ENCODE measurements around the gene GPR176.

GPR176 gene, protein sequence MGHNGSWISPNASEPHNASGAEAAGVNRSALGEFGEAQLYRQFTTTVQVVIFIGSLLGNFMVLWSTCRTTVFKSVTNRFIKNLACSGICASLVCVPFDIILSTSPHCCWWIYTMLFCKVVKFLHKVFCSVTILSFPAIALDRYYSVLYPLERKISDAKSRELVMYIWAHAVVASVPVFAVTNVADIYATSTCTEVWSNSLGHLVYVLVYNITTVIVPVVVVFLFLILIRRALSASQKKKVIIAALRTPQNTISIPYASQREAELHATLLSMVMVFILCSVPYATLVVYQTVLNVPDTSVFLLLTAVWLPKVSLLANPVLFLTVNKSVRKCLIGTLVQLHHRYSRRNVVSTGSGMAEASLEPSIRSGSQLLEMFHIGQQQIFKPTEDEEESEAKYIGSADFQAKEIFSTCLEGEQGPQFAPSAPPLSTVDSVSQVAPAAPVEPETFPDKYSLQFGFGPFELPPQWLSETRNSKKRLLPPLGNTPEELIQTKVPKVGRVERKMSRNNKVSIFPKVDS

DNA sequence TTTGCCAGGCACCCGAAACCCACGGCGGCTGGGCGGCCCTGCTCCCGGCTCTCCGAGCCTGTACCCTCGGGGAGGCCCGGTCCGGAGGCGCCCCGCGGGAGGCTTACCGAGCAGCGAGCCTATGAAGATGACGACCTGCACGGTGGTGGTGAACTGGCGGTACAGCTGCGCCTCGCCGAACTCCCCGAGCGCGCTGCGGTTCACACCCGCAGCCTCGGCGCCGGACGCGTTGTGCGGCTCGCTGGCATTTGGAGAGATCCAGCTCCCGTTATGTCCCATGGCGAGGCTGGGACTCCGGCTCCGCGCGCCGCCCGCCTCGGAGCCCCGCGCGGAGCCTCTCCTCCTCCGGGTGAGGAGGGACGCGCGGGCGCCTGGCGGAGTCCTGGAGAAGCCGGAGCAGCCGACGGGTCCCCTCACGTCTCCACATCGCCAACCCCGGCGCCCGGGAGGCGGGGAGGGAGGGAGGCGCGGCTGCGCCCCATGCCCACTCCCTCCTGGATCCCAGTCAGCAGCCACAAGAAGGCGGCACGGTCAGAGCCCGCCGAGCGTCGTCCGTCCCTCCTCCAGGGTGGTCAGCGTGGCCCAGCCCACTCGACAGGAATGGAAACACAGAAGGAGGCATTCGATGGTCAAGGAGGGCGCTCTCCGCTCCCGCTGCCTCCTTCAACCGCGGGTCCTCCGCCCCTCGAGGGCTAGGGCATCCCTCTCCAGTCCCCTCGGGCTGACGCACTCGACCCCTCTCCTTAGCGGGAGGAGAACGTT, at the start of gene GPR176:
TSS of gene GPR176 (minus strand) at position 519 of the 762 bp plus-strand sequence. CDS start at position 279, 240 bp downstream.
- no peak for DNase-seq

DNA sequence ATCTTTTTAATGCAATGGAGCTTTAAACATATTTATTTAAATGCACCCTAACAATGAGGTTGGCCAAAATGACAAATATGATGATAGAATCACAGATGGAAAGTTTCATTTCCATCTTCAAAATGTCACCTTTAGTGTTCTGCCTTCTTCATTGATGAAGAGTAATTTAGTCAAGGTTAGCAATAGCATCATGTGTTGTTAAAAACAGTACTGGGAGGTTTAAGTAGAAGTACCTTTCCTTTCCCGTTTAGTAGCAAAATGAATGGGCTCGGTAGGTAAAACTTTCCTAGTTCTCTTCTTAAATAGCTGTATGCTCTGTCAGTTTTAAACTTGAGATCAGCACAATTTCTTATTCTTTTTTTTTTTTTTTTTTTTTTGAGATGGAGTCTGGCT, 48.9 kb upstream of the GPR176 start:
- DNase-seq = no peak

DNA sequence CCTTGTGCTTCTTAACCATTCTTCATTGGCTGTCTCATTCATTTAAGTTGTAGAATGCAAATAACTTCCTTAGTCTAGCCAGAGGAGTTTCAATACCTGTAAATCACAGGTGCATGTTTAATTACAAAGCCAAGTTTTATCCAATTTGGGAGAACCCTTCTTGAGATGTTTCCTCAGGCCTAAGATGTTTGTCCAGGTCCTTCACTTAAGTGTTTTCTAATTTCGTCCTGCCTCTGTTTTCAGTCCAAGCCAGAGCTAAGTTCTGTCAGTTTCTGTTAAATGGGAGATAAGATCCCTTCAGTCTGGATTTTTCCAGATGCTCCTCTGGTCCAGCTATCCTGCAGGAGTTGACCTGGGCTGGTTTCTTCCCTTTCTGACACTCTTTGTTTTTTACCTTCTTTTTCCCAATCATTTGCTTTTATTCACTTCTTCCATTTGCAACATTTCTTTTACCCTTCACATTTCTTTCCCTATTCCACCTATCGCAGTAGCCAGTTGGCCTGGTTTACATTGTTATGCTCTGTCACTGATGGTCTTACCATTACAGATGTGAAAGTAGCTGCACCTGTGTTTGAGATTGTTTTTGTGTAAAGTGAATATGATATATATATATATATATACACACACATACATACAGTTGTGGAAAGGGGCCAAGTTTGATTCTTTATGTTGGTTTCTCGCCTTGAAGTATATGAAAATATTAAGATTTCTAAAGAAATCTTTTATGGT, 48.4 kb upstream of the GPR176 start:
- DNase-seq = no peak

DNA sequence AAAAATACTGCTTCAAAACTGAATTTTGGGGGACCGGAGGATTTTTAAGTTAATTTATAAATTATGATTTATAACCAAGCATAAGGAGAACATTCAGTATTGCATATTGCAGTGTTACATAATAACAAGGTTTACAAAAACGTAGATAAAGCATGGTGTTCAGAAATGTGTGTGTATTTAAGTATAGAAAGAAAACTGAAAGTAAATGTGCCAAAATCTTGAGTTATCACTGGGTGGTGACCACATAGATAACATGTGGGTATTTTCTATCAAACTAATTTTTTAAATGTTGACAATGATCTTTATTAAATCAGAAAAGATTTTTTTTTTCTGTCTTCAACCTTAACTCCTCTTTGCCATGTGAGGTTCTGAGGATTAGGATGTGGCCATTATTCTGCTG, 46.5 kb upstream of the GPR176 start:
- no peak for DNase-seq

DNA sequence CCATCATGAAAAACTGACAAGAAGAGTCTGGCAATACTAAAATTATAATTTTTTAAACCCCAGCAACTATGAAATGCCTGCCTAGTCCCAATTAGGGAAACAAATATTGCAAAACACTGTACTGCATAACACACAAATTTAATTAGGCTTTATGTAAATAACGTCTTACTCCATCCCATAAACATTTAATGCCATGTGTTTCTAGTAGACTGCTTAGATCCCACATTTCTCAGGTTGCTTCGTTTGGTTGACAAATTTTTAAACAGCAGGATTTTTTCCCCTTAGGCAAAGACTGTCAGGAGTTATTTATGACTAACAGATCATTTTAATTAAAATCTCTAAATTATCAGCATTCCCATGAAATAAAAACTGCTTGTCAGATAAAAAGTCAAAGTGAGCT, 43.7 kb upstream of the GPR176 start:
- DNase-seq = no peak

DNA sequence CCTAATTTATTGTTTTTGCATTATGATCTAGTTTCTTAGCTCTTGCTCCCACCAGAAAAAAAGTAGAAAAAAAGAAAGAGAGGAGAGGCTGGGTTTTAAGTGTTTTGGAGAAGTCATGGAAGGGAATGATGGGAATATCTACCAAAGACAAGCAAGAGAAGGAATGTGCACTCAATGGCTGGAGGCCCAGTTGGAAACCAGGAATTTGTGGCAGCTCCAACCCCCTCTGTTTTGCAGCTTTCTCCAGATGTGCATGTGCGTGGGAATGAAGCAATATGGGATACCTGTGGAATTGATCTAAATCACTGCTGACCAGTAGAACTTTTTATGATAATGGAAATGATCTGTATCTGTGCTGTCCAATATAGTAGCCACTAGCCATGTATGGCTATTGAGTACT, 41.0 kb upstream of the GPR176 start:
- no peak for DNase-seq

DNA sequence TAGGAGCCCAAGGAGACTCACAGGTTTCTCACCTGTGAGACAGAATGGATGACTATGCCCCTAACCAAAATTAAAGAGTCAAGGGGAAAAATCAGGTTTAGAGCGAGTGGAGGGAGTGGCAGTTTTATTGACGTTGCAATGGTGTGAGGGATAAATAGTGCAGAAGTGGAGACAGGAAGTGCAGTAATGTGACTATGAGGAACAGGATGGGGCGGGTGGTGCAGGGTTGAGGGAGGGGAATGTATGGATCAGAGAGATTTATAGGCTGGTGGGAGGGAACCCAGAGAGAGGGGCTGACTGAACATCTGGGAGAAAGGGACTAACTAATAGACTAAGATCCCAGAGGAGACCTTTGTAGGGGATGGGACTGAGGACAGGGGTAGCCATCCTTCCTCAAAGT, 40.3 kb upstream of the GPR176 start:
- no peak for DNase-seq

DNA sequence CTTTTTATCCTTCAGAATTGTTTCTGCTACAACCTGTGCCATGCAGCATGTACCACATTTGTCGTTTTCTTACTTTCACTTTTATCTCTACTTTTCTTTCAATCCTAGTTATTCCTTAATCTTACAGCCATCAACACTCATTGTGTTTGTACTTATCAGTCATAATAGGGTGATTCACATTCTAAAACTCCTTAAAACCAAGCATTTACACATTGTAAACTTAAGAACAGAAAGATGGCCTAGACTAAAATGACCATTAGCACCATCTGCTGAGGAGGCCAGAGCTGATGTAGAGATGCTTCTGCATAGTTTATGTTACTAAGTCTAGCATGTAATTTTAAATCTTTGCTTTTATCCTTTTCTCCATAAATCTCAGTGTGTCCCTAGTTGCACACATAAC, 39.3 kb upstream of the GPR176 start:
- DNase-seq = no peak

DNA sequence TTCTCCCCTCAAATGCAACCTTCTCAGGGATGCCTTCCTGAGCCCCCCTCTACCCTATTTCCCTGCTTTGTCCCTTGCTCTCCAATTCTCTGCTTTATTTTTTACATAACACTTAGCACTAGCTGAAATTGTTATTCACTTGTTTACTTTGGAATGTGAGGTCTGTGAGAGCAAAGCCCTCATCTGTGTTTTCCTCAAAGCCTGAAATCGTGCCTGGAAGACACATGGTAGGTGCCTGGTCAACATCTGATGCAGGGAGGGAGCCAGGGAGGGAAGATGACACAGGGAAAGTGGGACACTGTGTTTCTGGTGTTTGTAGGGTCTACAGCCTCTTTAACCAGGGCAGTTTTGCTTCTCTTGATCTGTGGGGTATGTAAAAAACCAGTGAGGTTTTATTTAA, 37.4 kb upstream of the GPR176 start:
- DNase-seq = no peak

DNA sequence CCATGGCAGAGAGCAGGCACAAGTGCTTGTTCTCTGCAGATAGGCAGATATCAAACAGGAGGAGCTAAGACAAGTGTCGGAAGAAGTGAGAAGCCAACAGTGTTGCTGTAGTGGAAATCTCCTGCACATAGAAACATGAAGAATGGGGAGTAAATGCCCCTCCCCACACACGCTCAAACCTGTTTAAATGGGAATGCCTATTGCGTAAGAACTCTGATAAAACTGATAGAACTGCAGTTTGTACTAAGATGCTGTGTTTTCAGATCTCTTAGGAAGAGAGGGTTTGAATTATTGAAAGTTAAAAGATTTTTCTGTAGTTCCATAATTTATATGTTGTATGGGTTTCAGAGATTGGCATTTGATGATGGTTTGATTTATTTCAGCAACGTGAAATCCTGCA, 33.5 kb upstream of the GPR176 start:
- no peak for DNase-seq

DNA sequence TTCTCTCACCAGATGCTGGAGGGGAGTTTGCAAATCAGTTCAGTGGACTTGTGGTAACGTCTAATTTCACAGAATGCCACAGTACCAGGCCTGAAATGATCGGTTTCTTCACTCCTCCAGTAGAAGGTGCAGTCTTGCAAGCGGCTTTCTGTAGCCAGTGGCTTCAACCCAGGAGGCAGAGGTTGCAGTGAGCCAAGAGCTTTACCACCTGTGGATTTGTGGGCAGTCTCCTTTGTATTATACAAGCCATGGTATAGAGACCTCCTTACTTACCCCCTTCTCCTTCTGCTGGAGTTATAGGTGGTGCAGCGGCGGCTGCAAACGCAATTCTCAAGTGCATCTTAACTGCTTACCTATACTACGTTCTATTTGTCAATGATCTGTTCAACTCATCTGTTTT, 31.5 kb upstream of the GPR176 start:
- DNase-seq = no peak

DNA sequence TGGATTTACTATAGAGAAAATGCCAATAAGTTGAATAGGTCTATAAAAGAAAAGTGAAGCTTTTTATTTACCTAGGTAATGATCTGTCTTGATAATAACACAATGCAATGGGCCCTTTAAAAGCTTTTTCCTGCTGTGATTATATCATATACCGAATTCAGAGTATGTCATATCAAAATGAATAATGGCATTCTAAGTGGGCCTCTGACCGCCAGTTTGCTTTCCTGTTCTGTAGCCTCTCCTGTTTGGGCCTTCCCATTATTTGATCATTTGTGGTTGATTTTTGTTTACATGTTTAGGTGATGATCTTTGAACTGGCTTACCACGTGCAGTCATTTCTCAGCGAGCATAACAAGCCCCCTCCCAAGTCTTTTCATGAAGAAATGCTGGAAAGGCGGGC, 28.8 kb upstream of the GPR176 start:
- DNase-seq = no peak

DNA sequence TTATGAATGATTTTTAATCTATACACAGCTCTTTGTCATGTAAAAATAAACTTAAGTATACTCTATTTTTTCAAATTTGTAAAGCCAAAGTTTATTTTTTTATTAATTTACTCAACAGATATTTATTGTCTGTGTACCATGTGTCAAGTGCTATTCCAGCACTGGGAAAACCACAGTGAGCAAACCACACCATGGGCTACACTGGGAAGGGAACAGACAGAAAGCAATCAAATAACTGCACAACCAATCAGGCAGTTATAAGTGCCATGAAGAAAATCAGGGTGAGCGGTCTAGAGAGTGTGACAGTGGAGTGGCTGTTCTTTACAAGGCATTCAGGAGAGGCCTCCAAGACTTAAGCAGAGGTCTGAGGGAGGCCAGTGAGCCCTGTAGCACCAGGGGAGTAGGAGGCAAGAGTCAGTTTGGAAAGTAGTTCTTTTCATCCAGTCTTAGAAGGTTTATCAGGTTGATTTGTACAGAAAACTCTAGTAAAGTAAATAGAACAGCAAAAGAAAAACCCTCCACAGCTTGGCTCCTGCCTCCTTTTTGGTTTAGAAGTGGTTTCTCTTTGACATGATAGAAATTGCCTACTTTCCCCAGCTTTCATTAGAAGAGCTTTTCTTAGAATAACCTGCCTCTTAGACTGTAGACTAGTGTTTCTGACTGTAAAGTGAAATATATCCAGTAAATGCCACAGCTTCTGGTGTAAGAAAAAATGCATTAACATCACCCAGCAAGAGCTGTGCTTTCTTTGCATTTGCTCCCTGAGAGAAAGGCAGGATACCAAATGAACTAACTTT, 27.5 kb upstream of the GPR176 start:
- no peak for DNase-seq

DNA sequence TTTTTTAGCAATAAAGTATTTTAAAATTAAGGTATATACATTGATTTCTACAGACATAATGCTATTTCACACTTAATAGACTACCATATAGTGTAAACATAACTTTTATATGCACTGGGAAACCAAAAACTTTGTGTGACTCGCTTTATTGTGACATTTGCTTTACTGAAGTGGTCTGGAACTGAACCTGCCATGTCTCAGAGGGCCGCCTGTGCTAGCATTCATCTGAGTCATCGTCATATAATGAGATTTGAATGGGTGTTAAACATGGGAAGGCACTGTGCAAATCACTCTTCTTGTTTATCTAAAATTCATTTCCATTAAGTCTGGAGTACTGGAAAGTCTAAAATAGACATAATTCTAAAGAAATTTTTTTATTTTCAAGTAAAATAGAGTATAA, 26.8 kb upstream of the GPR176 start:
- DNase-seq = no peak

DNA sequence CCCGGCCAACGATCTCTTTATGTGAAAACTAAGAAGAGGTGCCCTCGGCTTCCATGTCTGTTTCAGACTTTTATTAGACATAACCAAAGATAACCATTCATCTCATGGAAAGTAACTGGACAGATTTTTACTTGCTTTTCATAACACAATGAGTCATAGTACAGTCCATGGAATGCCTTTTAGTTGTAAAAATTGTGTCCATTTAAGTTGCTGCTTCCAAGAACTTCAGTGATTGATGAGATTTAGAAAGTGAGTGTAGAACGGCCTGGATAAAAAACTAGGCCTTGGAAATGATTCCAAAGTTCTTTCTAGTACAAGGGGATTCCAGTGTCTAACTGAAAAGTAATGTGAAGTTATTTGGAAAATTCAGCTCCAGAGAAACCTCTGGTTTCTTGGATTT, 24.7 kb upstream of the GPR176 start:
- DNase-seq = no peak

DNA sequence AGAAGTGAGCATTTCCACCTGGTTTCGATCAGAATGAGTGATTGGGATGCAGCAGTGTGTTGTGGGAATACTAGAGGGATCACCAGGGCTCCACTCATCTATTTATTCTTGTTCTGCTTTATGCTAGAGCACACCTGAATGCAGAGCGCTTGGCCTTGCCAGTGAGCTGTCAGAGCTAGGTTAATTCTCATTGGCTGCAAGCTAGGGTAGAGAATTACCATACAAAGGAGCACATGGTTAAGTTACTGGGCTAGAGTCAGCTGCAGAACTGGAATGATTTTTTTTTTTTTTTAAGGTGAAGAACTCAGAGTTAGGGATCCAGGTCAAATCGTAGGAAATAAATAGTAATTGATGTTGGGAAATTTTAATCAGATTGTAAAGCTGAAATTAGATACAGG, 22.7 kb upstream of the GPR176 start:
- no peak for DNase-seq

DNA sequence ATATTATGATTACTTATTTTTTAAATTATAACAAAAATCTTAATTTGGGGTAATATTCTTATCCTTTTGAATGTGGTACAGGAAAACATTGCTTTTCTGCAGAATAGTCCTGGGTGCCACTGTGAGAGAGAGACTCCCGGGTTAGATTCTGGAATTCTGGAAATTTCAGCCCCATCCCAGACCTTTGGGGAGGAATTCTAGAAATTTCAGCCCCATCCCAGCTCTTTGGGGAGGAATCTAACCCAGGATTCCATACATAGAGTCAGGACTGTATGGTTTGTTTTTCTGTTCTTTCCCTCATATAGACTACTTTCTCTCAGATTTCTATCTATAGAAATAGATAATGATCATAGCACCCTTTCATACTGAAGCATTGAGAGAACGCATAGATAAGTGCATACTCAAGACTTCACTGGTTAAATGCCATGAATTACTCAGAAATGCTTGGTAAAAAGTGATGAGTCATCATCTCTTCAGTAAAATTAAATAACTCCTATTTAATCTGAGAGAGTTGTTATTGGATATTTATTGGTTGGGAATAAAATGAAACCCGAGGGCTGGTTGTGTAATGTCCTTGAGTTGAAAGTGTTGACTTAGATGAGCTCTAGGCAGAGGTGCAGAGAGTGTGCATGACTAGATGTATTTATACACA, 22.2 kb upstream of the GPR176 start:
- DNase-seq = no peak

DNA sequence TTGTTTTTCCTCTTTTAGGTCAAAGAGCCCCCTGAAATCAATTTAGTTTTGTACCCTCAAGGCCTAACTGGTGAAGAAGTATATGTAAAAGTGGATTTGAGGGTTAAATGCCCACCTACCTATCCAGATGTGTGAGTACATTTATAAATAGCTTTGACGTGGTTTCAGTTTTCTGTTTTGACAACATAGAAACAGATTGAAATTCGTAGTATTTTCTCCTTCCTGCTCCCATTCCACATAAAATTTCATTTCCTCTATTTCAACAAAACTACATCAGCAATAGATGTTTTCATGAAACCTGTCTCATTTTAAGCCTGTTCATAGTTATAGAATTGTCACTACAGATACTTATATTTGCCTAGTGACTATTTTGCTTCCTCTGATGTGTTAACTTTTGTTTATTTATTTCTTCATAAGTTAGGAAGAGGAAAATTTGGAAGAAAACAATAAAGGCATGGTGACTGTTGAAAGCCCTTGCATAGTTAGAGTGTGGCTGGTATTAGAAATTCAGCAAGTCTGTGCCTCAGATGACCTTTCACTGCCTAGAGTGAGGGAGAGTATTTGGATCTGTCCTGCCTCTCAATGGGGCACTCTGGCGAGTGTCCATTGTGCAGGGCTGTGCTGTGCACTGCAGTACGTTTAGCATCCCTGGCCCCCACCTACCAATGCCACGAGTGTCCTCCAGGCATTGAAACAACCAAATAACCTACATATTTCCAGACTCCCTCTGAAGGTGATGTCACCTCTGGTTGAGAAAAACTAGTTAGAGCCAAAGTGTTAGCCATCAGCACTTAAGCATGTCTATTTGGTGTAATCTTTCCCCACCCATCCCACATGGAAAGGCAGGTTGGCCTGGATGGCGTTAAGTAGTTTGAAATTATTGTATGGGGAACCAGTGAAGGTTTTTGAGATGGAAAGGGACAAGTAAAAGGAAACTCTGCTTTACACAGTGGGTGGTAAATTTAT, 19.7 kb upstream of the GPR176 start:
- no peak for DNase-seq

DNA sequence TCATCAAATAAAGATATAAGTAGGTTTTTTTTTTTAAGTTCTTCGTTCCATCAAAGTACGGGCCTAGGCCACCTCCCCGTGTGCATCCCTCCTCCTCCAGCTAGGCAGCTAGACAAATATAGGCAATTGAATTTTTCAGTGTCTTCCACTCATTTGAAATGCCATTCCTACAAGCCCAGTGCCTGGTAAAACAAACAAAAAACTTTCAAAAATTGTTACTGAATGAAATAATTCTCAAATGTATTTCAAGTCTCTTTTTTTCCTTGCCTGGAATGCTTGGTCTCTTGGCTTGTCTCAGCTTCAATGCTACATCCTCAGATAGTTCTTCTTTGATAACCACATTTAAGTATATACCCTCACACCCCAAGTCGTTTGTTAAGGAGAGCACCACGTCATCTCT, 17.6 kb upstream of the GPR176 start:
- DNase-seq = no peak

DNA sequence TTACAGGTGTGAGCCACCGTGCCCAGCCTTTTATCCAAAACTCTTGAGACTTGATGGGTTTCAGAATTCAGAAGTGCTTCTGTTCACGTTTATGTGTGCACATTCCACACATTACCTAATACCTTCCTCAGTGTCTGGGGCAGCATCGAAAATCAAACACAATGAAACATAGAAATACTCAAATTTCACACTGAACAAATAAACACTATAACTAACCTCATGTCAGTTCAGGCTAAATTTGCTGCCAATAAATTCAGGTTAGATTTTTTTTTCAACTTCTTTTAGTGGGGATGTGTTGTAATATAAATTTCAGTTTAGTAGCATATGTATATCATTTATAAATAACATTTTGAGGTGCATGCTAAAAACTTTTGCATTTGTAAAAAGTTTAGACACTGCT, 16.6 kb upstream of the GPR176 start:
- DNase-seq = no peak

DNA sequence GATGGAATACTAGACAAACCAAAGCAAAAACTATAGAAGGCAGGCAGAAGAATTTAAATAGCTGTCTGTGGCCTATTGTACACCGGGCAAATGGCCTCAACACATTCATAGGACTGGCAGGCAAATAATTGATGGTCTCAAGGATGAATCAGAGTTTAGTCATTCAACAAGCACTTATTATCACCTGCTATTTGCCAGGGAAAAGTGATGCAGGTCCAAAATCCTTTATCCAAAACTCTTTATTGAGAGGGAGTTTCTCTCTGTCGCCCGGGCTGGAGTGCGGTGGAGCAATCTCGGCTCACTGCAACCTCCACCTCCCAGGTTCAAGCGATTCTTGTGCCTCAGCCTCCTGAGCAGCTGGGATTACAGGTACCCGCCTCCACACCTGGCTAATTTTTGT, 16.1 kb upstream of the GPR176 start:
- no peak for DNase-seq

All from NK-92 treated with Interleukin-12 subunit alpha and Interleukin-12 subunit beta, amount 100 ng/mL, for 24 hours (cell line).